Effector memory CD8-positive, alpha-beta T cell (primary cell): ENCODE data around the gene RNASET2.
"Not testable (repeated sequence)": the region's sequence is repeated elsewhere in the genome, so short reads cannot be mapped to it uniquely, and the experiment has no call there.

Source experiments
- ATAC-seq: fragments of 150-1000 bp; cut with Tn5 transposase; replicated peaks from 2 replicates; pipeline ENCODE4 v1.10.0; 2021; ENCODE audit warnings: mild to moderate bottlenecking, moderate library complexity
- DNase-seq, 3 experiments: peaks; one replicate each; pipeline ENCODE4 v3.0.0; 2021
- H3K27ac Mint-ChIP-seq, 2 donors: one replicate each; pipeline ENCODE4 v1.8.0; 2022; ENCODE audit warnings: mild to moderate bottlenecking in 2 of 2, mixed read lengths in 2 of 2, moderate library complexity in 2 of 2
- H3K27me3 Mint-ChIP-seq, 2 donors: one replicate each; pipeline ENCODE4 v1.8.0; 2022; ENCODE audit warnings: mixed read lengths in 2 of 2
- H3K36me3 Mint-ChIP-seq: one replicate; pipeline ENCODE4 v1.8.0; 2022; ENCODE audit warnings: mild to moderate bottlenecking, moderate library complexity, mixed read lengths; ENCODE audit not compliant: insufficient read depth
- H3K4me1 Mint-ChIP-seq, 2 donors: one replicate each; pipeline ENCODE4 v1.8.0; 2022; ENCODE audit warnings: low read depth in 2 of 2, mixed read lengths in 2 of 2
- H3K4me3 Mint-ChIP-seq, 2 donors: one replicate each; pipeline ENCODE4 v1.8.0; 2022; ENCODE audit warnings: mild to moderate bottlenecking in 2 of 2, mixed read lengths in 2 of 2, moderate library complexity in 2 of 2
- H3K9me3 Mint-ChIP-seq, 2 donors: one replicate each; pipeline ENCODE4 v1.8.0; 2022; ENCODE audit warnings: mixed read lengths in 2 of 2

The RNASET2 gene

GRCh38 chr6:166957805-166958076, 1.4 kb upstream of the RNASET2 start:
- Mint-ChIP-seq H3K27me3 (no peaks in the 10 kb centered on the region), H3K27ac (peak overlapping the region; percentile 93 to 94), H3K4me1 (peaks cover 56 to 58% of the 10 kb centered on the region in 2 donors), H3K4me3 (peak overlapping the region; percentile 81 to 83), H3K36me3 (peaks cover 27% of the 10 kb centered on the region), H3K9me3 (no peaks in the 10 kb centered on the region)
- ATAC-seq (no peak), DNase-seq (no peak)

- no peaks in the 10 kb centered on the region for H3K9me3 Mint-ChIP-seq
- DNase-seq = peak; percentile 27 to 37 (median 31)
- peaks cover 30% of the 10 kb centered on the region for H3K36me3 Mint-ChIP-seq
- no peaks in the 10 kb centered on the region for H3K27me3 Mint-ChIP-seq
- peaks cover 59 to 60% of the 10 kb centered on the region in 2 donors for H3K4me1 Mint-ChIP-seq
- peak overlapping the region; percentile 81 to 83 for H3K4me3 Mint-ChIP-seq
- ATAC-seq = peak; percentile 16
- H3K27ac Mint-ChIP-seq = peak overlapping the region; percentile 93 to 94
Observed at GRCh38 chr6:166957087-166957804, 896 bp upstream of the RNASET2 start.

GRCh38 chr6:166955865-166956443, 396 bp downstream of the RNASET2 start:
- Mint-ChIP-seq H3K27me3 (no peaks in the 10 kb centered on the region), H3K27ac (peak overlapping the region; percentile 93 to 94), H3K4me3 (peak overlapping the region; percentile 81 to 83), H3K36me3 (peaks cover 35% of the 10 kb centered on the region), H3K4me1 (peaks cover 66 to 70% of the 10 kb centered on the region in 2 donors), H3K9me3 (no peaks in the 10 kb centered on the region)
- DNase-seq (no peak), ATAC-seq (peak; percentile 28)

- Mint-ChIP-seq H3K9me3 (no peaks in the 10 kb centered on the region), H3K4me3 (peak overlapping the region; percentile 81 to 83), H3K27ac (peak overlapping the region; percentile 65 to 94), H3K4me1 (peaks cover 69 to 76% of the 10 kb centered on the region in 2 donors), H3K36me3 (peaks cover 36% of the 10 kb centered on the region), H3K27me3 (no peaks in the 10 kb centered on the region)
- no peak for ATAC-seq
- peak in 2 of 3 experiments; percentile 15 to 29 for DNase-seq
Observed at GRCh38 chr6:166955121-166955864, 1.1 kb downstream of the RNASET2 start.

- H3K27me3 Mint-ChIP-seq = no peaks in the 10 kb centered on the region
- DNase-seq (no peak), ATAC-seq (no peak)
- peak overlapping the region; percentile 81 to 83 for H3K4me3 Mint-ChIP-seq
- peaks cover 66 to 71% of the 10 kb centered on the region in 2 donors for H3K4me1 Mint-ChIP-seq
- H3K27ac Mint-ChIP-seq = peak overlapping the region in 1 of 2 donors; percentile 98
- H3K9me3 Mint-ChIP-seq = no peaks in the 10 kb centered on the region
- peaks cover 47% of the 10 kb centered on the region for H3K36me3 Mint-ChIP-seq
Observed at GRCh38 chr6:166954118-166954713, 2.1 kb downstream of the RNASET2 start.

- no peak for ATAC-seq
- H3K4me3 Mint-ChIP-seq = peak overlapping the region; percentile 81 to 83
- H3K27ac Mint-ChIP-seq = peak overlapping the region; percentile 80 to 98
- peaks cover 59% of the 10 kb centered on the region for H3K36me3 Mint-ChIP-seq
- no peaks in the 10 kb centered on the region for H3K27me3 Mint-ChIP-seq
- no peak for DNase-seq
- H3K4me1 Mint-ChIP-seq = peaks cover 52 to 57% of the 10 kb centered on the region in 2 donors
- H3K9me3 Mint-ChIP-seq = no peaks in the 10 kb centered on the region
Observed at GRCh38 chr6:166952567-166953486, 3.5 kb downstream of the RNASET2 start.

- peaks cover 65% of the 10 kb centered on the region for H3K36me3 Mint-ChIP-seq
- H3K27ac Mint-ChIP-seq = peak overlapping the region; percentile 97 to 98
- H3K9me3 Mint-ChIP-seq = no peaks in the 10 kb centered on the region
Observed at GRCh38 chr6:166952121-166952520, 4.2 kb downstream of the RNASET2 start.

GRCh38 chr6:166951670-166952060, 4.7 kb downstream of the RNASET2 start:
- no peak for DNase-seq
- Mint-ChIP-seq H3K36me3 (peaks cover 69% of the 10 kb centered on the region), H3K9me3 (no peaks in the 10 kb centered on the region), H3K4me3 (peak overlapping the region; percentile 80 to 91), H3K27me3 (no peaks in the 10 kb centered on the region), H3K27ac (peak overlapping the region; percentile 97 to 98), H3K4me1 (peaks cover 47 to 51% of the 10 kb centered on the region in 2 donors)
- no peak for ATAC-seq

More at GRCh38 chr6:166952121-166952520, 4.2 kb downstream of the RNASET2 start:
- no peak for DNase-seq
- no peak for ATAC-seq
- Mint-ChIP-seq H3K4me3 (peak overlapping the region in 1 of 2 donors; percentile 91), H3K27me3 (no peaks in the 10 kb centered on the region), H3K4me1 (peaks cover 47 to 51% of the 10 kb centered on the region in 2 donors)

GRCh38 chr6:166950892-166951669, 5.3 kb downstream of the RNASET2 start:
- ATAC-seq (peak; percentile 70), DNase-seq (peak; percentile 52 to 60 (median 56))
- H3K9me3 Mint-ChIP-seq, H3K27me3 Mint-ChIP-seq: not testable (repeated sequence)
- Mint-ChIP-seq H3K4me3 (peak overlapping the region; percentile 80 to 91), H3K27ac (peak overlapping the region; percentile 97 to 98), H3K36me3 (peaks cover 74% of the 10 kb centered on the region), H3K4me1 (peaks cover 47 to 51% of the 10 kb centered on the region in 2 donors)

GRCh38 chr6:166950443-166950821, 5.9 kb downstream of the RNASET2 start:
- no peak for DNase-seq
- Mint-ChIP-seq H3K4me3 (peak overlapping the region; percentile 80 to 91), H3K36me3 (peaks cover 74% of the 10 kb centered on the region), H3K27me3 (no peaks in the 10 kb centered on the region), H3K4me1 (peaks cover 44 to 47% of the 10 kb centered on the region in 2 donors), H3K9me3 (no peaks in the 10 kb centered on the region), H3K27ac (peak overlapping the region; percentile 97 to 98)
- peak; percentile 40 for ATAC-seq

- ATAC-seq = no peak
- no peak for DNase-seq
- Mint-ChIP-seq H3K4me3 (peak overlapping the region; percentile 80 to 91), H3K36me3 (peaks cover 73% of the 10 kb centered on the region), H3K27me3 (no peaks in the 10 kb centered on the region), H3K9me3 (no peaks in the 10 kb centered on the region), H3K4me1 (peaks cover 40 to 42% of the 10 kb centered on the region in 2 donors), H3K27ac (peak overlapping the region; percentile 97 to 98)
Observed at GRCh38 chr6:166949528-166950442, 6.6 kb downstream of the RNASET2 start.
